ELR (cell line): ENCODE results near the gene GMEB2.
"Not testable (repeated sequence)": the region's sequence is repeated elsewhere in the genome, so short reads cannot be mapped to it uniquely, and the experiment has no call there.

Experiments
- DNase-seq: peaks from one replicate; pipeline ENCODE4 v3.0.0-alpha.2; 2015; ENCODE audit warnings: low read depth

Gene GMEB2

GRCh38 chr20:63560333-63560805 lies 66.5 kb downstream of the GMEB2 start:
- DNase-seq: no peak

GRCh38 chr20:63559485-63560332 lies 67.2 kb downstream of the GMEB2 start:
- DNase-seq: not testable (repeated sequence)

GRCh38 chr20:63558804-63559484 lies 68.0 kb downstream of the GMEB2 start:
- no peak for DNase-seq

- no peak for DNase-seq
Measured at GRCh38 chr20:63557481-63557891, 69.4 kb downstream of the GMEB2 start.

- DNase-seq: no peak
Measured at GRCh38 chr20:63556873-63557478, 69.9 kb downstream of the GMEB2 start.

- DNase-seq: no peak
Measured at GRCh38 chr20:63555661-63556381, 71.1 kb downstream of the GMEB2 start.

GRCh38 chr20:63554361-63555278 lies 72.3 kb downstream of the GMEB2 start:
- DNase-seq: no peak

GRCh38 chr20:63553933-63554290 lies 73.0 kb downstream of the GMEB2 start, which contains the start of gene FNDC11:
TSS of gene FNDC11 (plus strand) at chr20:63554159. CDS start at chr20:63555664, 1,505 bp downstream.
- no peak for DNase-seq

- peak; percentile 83 for DNase-seq
Measured at GRCh38 chr20:63553251-63553932, 73.5 kb downstream of the GMEB2 start.

- DNase-seq: no peak
Measured at GRCh38 chr20:63552481-63553249, 74.2 kb downstream of the GMEB2 start.

- no peak for DNase-seq
Measured at GRCh38 chr20:63551068-63551467, 75.8 kb downstream of the GMEB2 start.

- no peak for DNase-seq
Measured at GRCh38 chr20:63549679-63550282, 77.1 kb downstream of the GMEB2 start.

GRCh38 chr20:63549019-63549418 lies 77.9 kb downstream of the GMEB2 start:
- no peak for DNase-seq

- DNase-seq: no peak
Measured at GRCh38 chr20:63548542-63548941, 78.4 kb downstream of the GMEB2 start.

- DNase-seq: no peak
Measured at GRCh38 chr20:63547725-63548480, 79.0 kb downstream of the GMEB2 start, which contains the start of gene SRMS. TSS of gene SRMS (minus strand) at chr20:63547749. CDS start at chr20:63547463, 286 bp downstream.

- no peak for DNase-seq
Measured at GRCh38 chr20:63546956-63547724, 79.8 kb downstream of the GMEB2 start.

GRCh38 chr20:63546256-63546955 lies 80.5 kb downstream of the GMEB2 start:
- DNase-seq: no peak
